ENCODE results near the gene CYFIP2. TPM values are rescaled to one million over a fixed set of nuclear protein-coding genes. Genes with fewer than 3 reads are reported as not detected.

Gene CYFIP2
- total RNA-seq, 1 experiment from 2014 or later: 95.3 TPM

- H3K27me3 Mint-ChIP-seq (ENCODE audit: low read depth): no peaks in the 10 kb centered on the region
- no peak for DNase-seq (ENCODE audit: low spot score)
- H3K9me3 Mint-ChIP-seq: no peaks in the 10 kb centered on the region
- TF ChIP-seq, protein P1, sequence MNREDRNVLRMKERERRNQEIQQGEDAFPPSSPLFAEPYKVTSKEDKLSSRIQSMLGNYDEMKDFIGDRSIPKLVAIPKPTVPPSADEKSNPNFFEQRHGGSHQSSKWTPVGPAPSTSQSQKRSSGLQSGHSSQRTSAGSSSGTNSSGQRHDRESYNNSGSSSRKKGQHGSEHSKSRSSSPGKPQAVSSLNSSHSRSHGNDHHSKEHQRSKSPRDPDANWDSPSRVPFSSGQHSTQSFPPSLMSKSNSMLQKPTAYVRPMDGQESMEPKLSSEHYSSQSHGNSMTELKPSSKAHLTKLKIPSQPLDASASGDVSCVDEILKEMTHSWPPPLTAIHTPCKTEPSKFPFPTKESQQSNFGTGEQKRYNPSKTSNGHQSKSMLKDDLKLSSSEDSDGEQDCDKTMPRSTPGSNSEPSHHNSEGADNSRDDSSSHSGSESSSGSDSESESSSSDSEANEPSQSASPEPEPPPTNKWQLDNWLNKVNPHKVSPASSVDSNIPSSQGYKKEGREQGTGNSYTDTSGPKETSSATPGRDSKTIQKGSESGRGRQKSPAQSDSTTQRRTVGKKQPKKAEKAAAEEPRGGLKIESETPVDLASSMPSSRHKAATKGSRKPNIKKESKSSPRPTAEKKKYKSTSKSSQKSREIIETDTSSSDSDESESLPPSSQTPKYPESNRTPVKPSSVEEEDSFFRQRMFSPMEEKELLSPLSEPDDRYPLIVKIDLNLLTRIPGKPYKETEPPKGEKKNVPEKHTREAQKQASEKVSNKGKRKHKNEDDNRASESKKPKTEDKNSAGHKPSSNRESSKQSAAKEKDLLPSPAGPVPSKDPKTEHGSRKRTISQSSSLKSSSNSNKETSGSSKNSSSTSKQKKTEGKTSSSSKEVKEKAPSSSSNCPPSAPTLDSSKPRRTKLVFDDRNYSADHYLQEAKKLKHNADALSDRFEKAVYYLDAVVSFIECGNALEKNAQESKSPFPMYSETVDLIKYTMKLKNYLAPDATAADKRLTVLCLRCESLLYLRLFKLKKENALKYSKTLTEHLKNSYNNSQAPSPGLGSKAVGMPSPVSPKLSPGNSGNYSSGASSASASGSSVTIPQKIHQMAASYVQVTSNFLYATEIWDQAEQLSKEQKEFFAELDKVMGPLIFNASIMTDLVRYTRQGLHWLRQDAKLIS (CRISPR knock-in tag; IDR thresholded peaks at IDR 0.05; ENCODE audit: borderline replicate concordance): no peak
- TF ChIP-seq, protein P2, sequence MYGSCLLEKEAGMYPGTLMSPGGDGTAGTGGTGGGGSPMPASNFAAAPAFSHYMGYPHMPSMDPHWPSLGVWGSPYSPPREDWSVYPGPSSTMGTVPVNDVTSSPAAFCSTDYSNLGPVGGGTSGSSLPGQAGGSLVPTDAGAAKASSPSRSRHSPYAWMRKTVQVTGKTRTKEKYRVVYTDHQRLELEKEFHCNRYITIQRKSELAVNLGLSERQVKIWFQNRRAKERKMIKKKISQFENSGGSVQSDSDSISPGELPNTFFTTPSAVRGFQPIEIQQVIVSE (CRISPR knock-in tag; IDR thresholded peaks at IDR 0.05; ENCODE audit: borderline replicate concordance): no peak
- TF ChIP-seq ZNF232 (CRISPR knock-in tag; IDR thresholded peaks at IDR 0.05) (no peak), PRDM15 (CRISPR knock-in tag; IDR thresholded peaks at IDR 0.05) (no peak), ZNF219 (CRISPR knock-in tag; IDR thresholded peaks at IDR 0.05; ENCODE audit: borderline replicate concordance) (no peak), NR2C2 (CRISPR knock-in tag; IDR thresholded peaks at IDR 0.05) (no peak), TP53 (CRISPR knock-in tag; IDR thresholded peaks at IDR 0.05) (no peak), RORB (CRISPR knock-in tag; IDR thresholded peaks at IDR 0.05) (no peak), FOXP1 (CRISPR knock-in tag; IDR thresholded peaks at IDR 0.05; ENCODE audit: borderline replicate concordance) (no peak), ELF4 (CRISPR knock-in tag; IDR thresholded peaks at IDR 0.05; ENCODE audit: low read depth) (no peak), HMGA2 (CRISPR knock-in tag; IDR thresholded peaks at IDR 0.05) (no peak), ERG (CRISPR knock-in tag; IDR thresholded peaks at IDR 0.05) (no peak), CREB1 (CRISPR knock-in tag; IDR thresholded peaks at IDR 0.05) (no peak)
- TF ChIP-seq, protein P3, sequence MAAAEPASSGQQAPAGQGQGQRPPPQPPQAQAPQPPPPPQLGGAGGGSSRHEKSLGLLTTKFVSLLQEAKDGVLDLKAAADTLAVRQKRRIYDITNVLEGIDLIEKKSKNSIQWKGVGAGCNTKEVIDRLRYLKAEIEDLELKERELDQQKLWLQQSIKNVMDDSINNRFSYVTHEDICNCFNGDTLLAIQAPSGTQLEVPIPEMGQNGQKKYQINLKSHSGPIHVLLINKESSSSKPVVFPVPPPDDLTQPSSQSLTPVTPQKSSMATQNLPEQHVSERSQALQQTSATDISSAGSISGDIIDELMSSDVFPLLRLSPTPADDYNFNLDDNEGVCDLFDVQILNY (CRISPR knock-in tag; IDR thresholded peaks at IDR 0.05): no peak
- CTCF ChIA-PET: interaction anchor here (1.2 to 2.8 kb wide), 3 partner anchors 10 to 55 kb away, joined by 4 to 13 read pairs (median 5); no protein-coding TSS in a partner anchor
- H3K4me1 Mint-ChIP-seq: peaks cover 38% of the 10 kb centered on the region
- H3K27ac Mint-ChIP-seq: no peak overlapping the region
- ATAC-seq: no peak
- H3K4me3 Mint-ChIP-seq: no peak overlapping the region
- no peaks in the 10 kb centered on the region for H3K36me3 Mint-ChIP-seq
- POLR2A ChIA-PET: interaction anchor here (0.6 to 0.7 kb wide), 2 partner anchors 62 to 130 kb away, joined by 3 read pairs; no protein-coding TSS in a partner anchor
Observed at GRCh38 chr5:157273131-157273556, 7.2 kb downstream of the CYFIP2 start.

DNA sequence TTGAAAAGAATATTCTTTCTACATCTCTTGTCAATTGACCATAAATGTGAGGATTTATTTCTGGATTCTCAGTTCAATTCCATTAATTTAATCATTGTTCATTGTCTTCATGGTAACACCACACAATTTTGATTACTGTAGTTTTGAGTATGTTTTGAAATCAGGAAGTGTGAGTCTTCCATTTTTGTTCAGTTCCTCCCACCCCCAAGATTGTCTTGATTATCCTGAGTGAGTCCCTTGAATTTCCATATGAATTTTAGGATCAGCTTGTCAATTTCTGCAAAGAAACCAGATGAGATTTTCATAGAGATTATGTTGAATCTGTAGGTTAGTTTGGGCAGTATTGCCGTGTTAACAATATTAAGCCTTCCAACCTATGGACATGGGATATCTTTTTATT lies 9.5 kb downstream of the CYFIP2 start:
- H3K27me3 Mint-ChIP-seq (ENCODE audit: low read depth): no peaks in the 10 kb centered on the region
- no peaks in the 10 kb centered on the region for H3K36me3 Mint-ChIP-seq
- H3K4me3 Mint-ChIP-seq: no peak overlapping the region
- POLR2A ChIA-PET: interaction anchor here (0.5 kb wide), 1 partner anchor 1597 kb away, joined by 4 read pairs; no protein-coding TSS in a partner anchor
- CTCF ChIA-PET: no interaction called here
- no peak for ATAC-seq
- H3K4me1 Mint-ChIP-seq: peaks cover 22% of the 10 kb centered on the region
- no peak for DNase-seq (ENCODE audit: low spot score)
- H3K9me3 Mint-ChIP-seq: no peaks in the 10 kb centered on the region
- H3K27ac Mint-ChIP-seq: no peak overlapping the region
- TF ChIP-seq, protein P4, sequence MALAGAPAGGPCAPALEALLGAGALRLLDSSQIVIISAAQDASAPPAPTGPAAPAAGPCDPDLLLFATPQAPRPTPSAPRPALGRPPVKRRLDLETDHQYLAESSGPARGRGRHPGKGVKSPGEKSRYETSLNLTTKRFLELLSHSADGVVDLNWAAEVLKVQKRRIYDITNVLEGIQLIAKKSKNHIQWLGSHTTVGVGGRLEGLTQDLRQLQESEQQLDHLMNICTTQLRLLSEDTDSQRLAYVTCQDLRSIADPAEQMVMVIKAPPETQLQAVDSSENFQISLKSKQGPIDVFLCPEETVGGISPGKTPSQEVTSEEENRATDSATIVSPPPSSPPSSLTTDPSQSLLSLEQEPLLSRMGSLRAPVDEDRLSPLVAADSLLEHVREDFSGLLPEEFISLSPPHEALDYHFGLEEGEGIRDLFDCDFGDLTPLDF (CRISPR knock-in tag; IDR thresholded peaks at IDR 0.05): no peak
- no peak for TF ChIP-seq ELF4 (CRISPR knock-in tag; IDR thresholded peaks at IDR 0.05; ENCODE audit: low read depth)
- TF ChIP-seq, protein P5, sequence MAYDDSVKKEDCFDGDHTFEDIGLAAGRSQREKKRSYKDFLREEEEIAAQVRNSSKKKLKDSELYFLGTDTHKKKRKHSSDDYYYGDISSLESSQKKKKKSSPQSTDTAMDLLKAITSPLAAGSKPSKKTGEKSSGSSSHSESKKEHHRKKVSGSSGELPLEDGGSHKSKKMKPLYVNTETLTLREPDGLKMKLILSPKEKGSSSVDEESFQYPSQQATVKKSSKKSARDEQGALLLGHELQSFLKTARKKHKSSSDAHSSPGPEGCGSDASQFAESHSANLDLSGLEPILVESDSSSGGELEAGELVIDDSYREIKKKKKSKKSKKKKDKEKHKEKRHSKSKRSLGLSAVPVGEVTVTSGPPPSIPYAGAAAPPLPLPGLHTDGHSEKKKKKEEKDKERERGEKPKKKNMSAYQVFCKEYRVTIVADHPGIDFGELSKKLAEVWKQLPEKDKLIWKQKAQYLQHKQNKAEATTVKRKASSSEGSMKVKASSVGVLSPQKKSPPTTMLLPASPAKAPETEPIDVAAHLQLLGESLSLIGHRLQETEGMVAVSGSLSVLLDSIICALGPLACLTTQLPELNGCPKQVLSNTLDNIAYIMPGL (CRISPR knock-in tag; IDR thresholded peaks at IDR 0.05): no peak
- TF ChIP-seq FOXP1 (CRISPR knock-in tag; IDR thresholded peaks at IDR 0.05; ENCODE audit: borderline replicate concordance): no peak
- no peak for TF ChIP-seq TCF7 (CRISPR knock-in tag; IDR thresholded peaks at IDR 0.05; ENCODE audit: low read depth)
- no peak for TF ChIP-seq ZNF317 (CRISPR knock-in tag; IDR thresholded peaks at IDR 0.05; ENCODE audit: borderline replicate concordance, low read depth)
- no peak for TF ChIP-seq HMGA2 (CRISPR knock-in tag; IDR thresholded peaks at IDR 0.05)
- TF ChIP-seq IRF2 (CRISPR knock-in tag; IDR thresholded peaks at IDR 0.05; ENCODE audit: borderline replicate concordance, low read depth): no peak
- no peak for TF ChIP-seq ZNF138 (CRISPR knock-in tag; conservative IDR thresholded peaks at IDR 0.05)
- no peak for TF ChIP-seq ZBTB21 (CRISPR knock-in tag; IDR thresholded peaks at IDR 0.05; ENCODE audit: borderline replicate concordance)
- no peak for TF ChIP-seq ZNF396 (CRISPR knock-in tag; IDR thresholded peaks at IDR 0.05; ENCODE audit: borderline replicate concordance)

Data from WTC11 (cell line).